HEK293 (cell line): ENCODE measurements around the gene CCDC57.

Experiments
- ZNF692 ChIP-seq: fragments of 450-650 bp; formaldehyde crosslinking; IDR thresholded peaks from 2 replicates; pipeline ENCODE4 v1.5.1; 2016; ENCODE audit warnings: missing biosample characterization, missing genetic modification characterization
- TF ChIP-seq, protein P1 (sequence below): sonication (generic); formaldehyde crosslinking; IDR thresholded peaks from 2 replicates; pipeline ENCODE4 v1.8.1; 2022; ENCODE audit warnings: mild to moderate bottlenecking, moderate library complexity, missing genetic modification reagents

GRCh38 chr17:82104797-82105416 lies 107.7 kb downstream of the CCDC57 start:
- TF ChIP-seq, protein P1, sequence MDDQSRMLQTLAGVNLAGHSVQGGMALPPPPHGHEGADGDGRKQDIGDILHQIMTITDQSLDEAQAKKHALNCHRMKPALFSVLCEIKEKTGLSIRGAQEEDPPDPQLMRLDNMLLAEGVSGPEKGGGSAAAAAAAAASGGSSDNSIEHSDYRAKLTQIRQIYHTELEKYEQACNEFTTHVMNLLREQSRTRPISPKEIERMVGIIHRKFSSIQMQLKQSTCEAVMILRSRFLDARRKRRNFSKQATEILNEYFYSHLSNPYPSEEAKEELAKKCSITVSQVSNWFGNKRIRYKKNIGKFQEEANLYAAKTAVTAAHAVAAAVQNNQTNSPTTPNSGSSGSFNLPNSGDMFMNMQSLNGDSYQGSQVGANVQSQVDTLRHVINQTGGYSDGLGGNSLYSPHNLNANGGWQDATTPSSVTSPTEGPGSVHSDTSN (CRISPR knock-in tag): no peak
- TF ChIP-seq ZNF692 (tag by site-specific recombination): no peak
